H1 (cell line): ENCODE data around the gene ATOH8. TPM values are rescaled to one million over a fixed set of nuclear protein-coding genes. Genes with fewer than 3 reads are reported as not detected.

Experiments used
- CTCF ChIA-PET: fragments of 300-600 bp; sonication (Branson Sonifier 250); formaldehyde crosslinking; loops from one replicate; lab custom pipeline; 2021; ENCODE audit not compliant: partially characterized antibody; lab: Charles Lee
- POLR2A ChIA-PET: fragments of 300-600 bp; sonication (Branson Sonifier 250); formaldehyde crosslinking; loops from one replicate; lab custom pipeline; 2021; ENCODE audit warnings: inconsistent platforms; ENCODE audit not compliant: partially characterized antibody; lab: Charles Lee
- DNase-seq, 2 experiments: peaks; one replicate each; pipeline versions ENCODE4 v3.0.0 to v3.0.0-alpha.2; 2010 to 2022; ENCODE audit warnings: low spot score in 2 of 2, low read depth in 1 of 2, mixed read lengths in 1 of 2
- FAIRE-seq: peaks from 2 replicates; lab custom pipeline; 2011; peaks lifted over from hg19 to GRCh38; lab: Jason Lieb, UNC
- H2AFZ ChIP-seq: 2 replicates; pipeline ENCODE4 v1.8.1; 2012; ENCODE audit warnings: low read length, inconsistent platforms
- H2AK5ac ChIP-seq: 2 replicates; pipeline ENCODE4 v1.6.1; 2013; ENCODE audit warnings: low read depth, low read length
- H2BK120ac ChIP-seq: replicated peaks from 2 replicates; pipeline ENCODE3; 2013; ENCODE audit warnings: low read depth, low read length, inconsistent platforms
- H2BK12ac ChIP-seq: 2 replicates; pipeline ENCODE4 v1.6.1; 2013; ENCODE audit warnings: low read depth, low read length
- H2BK15ac ChIP-seq: 2 replicates; pipeline ENCODE4 v1.6.1; 2013; ENCODE audit warnings: low read length
- H2BK20ac ChIP-seq: 2 replicates; pipeline ENCODE4 v1.6.1; 2013; ENCODE audit warnings: low read length
- H2BK5ac ChIP-seq: 2 replicates; pipeline ENCODE4 v1.6.1; 2013; ENCODE audit warnings: low read depth, low read length
- H3K14ac ChIP-seq: 2 replicates; pipeline ENCODE4 v1.6.1; 2013; ENCODE audit warnings: inconsistent platforms; ENCODE audit not compliant: insufficient read length
- H3K18ac ChIP-seq: 2 replicates; pipeline ENCODE4 v1.6.1; 2013; ENCODE audit warnings: low read length; ENCODE audit errors: extremely low read depth
- H3K23ac ChIP-seq: 2 replicates; pipeline ENCODE4 v1.6.1; 2013; ENCODE audit warnings: inconsistent platforms; ENCODE audit not compliant: insufficient read length
- H3K23me2 ChIP-seq: 2 replicates; pipeline ENCODE4 v1.6.1; 2013; ENCODE audit warnings: low read depth, low read length
- H3K27ac ChIP-seq: 2 replicates; pipeline ENCODE4 v1.6.1; 2011; ENCODE audit warnings: low read depth, low read length, inconsistent platforms
- H3K27me3 ChIP-seq, 4 experiments: replicated peaks in 1 of 4; 1 replicate in 1 of 4; 2 replicates in 3 of 4; pipeline versions ENCODE4 v1.6.1 to v1.8.1; 2011 to 2013; ENCODE audit warnings: low read length in 3 of 4, mild to moderate bottlenecking in 3 of 4, inconsistent platforms in 2 of 4, mixed read lengths in 2 of 4, moderate library complexity in 1 of 4; ENCODE audit not compliant: control insufficient read depth in 3 of 4, insufficient read depth in 3 of 4; ENCODE audit errors: extremely low read depth in 1 of 4
- H3K36me3 ChIP-seq, 4 experiments: 2 replicates each; pipeline versions ENCODE4 v1.6.1 to v1.8.1; 2011 to 2013; ENCODE audit warnings: mild to moderate bottlenecking in 4 of 4, low read length in 3 of 4, moderate library complexity in 2 of 4, control low read depth in 1 of 4, inconsistent platforms in 1 of 4; ENCODE audit not compliant: insufficient read depth in 4 of 4, control insufficient read depth in 2 of 4
- H3K4ac ChIP-seq: replicated peaks from 2 replicates; pipeline ENCODE3; 2013; ENCODE audit warnings: low read length, low read depth, mixed read lengths, inconsistent platforms; ENCODE audit not compliant: insufficient read length
- H3K4me1 ChIP-seq, 4 experiments: replicated peaks in 1 of 4; 1 replicate in 1 of 4; 2 replicates in 3 of 4; pipeline versions ENCODE4 v1.6.1 to v1.8.1; 2011 to 2013; ENCODE audit warnings: low read length in 3 of 4, inconsistent platforms in 2 of 4, mixed read lengths in 1 of 4; ENCODE audit not compliant: insufficient read depth in 4 of 4, control insufficient read depth in 3 of 4
- H3K4me2 ChIP-seq, 2 experiments: 2 replicates each; pipeline versions ENCODE4 v1.6.1 to v1.8.1; 2011 to 2013; ENCODE audit warnings: low read depth in 2 of 2, low read length in 2 of 2, control low read depth in 1 of 2, inconsistent platforms in 1 of 2, mild to moderate bottlenecking in 1 of 2; ENCODE audit not compliant: insufficient read depth in 1 of 2
- H3K4me3 ChIP-seq, 4 experiments: fragments of 200-600, 300-600 bp in 1 of 4; sonication (generic), shearing (Covaris generic), sonication (Bioruptor Twin) in 1 of 4; 2 replicates each; pipeline versions ENCODE4 v1.5.1 to v1.8.1; 2011 to 2016; ENCODE audit warnings: low read length in 4 of 4, low read depth in 3 of 4, control low read depth in 2 of 4, inconsistent platforms in 2 of 4, mild to moderate bottlenecking in 2 of 4, mixed read lengths in 1 of 4, moderate library complexity in 1 of 4; ENCODE audit not compliant: insufficient read depth in 2 of 4; ENCODE audit errors: extremely low read depth in 1 of 4
- H3K56ac ChIP-seq: replicated peaks from 2 replicates; pipeline ENCODE3; 2013; ENCODE audit warnings: low read depth, mild to moderate bottlenecking, mixed read lengths, low read length, inconsistent platforms; ENCODE audit not compliant: insufficient read length
- H3K79me1 ChIP-seq: 2 replicates; pipeline ENCODE4 v1.6.1; 2013; ENCODE audit warnings: low read depth, low read length, control low read depth
- H3K79me2 ChIP-seq, 2 experiments: 2 replicates each; pipeline versions ENCODE4 v1.6.1 to v1.8.1; 2012 to 2013; ENCODE audit warnings: low read length in 2 of 2, mild to moderate bottlenecking in 2 of 2, inconsistent platforms in 1 of 2; ENCODE audit not compliant: insufficient read depth in 2 of 2, control insufficient read depth in 1 of 2
- H3K9ac ChIP-seq, 4 experiments: replicated peaks in 1 of 4; 1 replicate in 1 of 4; 2 replicates in 3 of 4; pipeline versions ENCODE4 v1.6.1 to v1.8.1; 2011 to 2013; ENCODE audit warnings: low read depth in 3 of 4, low read length in 3 of 4, control low read depth in 2 of 4, mild to moderate bottlenecking in 2 of 4, moderate library complexity in 2 of 4, inconsistent platforms in 1 of 4; ENCODE audit errors: extremely low read depth in 1 of 4
- H3K9me3 ChIP-seq, 2 experiments: 2 replicates each; pipeline versions ENCODE4 v1.6.1 to v1.8.1; 2012 to 2013; ENCODE audit warnings: mild to moderate bottlenecking in 2 of 2, moderate library complexity in 2 of 2, control low read depth in 1 of 2, inconsistent platforms in 1 of 2, low read depth in 1 of 2, low read length in 1 of 2, mixed read lengths in 1 of 2; ENCODE audit not compliant: insufficient read depth in 2 of 2
- H4K20me1 ChIP-seq, 2 experiments: replicated peaks in 1 of 2; 2 replicates each; pipeline versions ENCODE3 to v1.8.1; 2011 to 2013; ENCODE audit warnings: inconsistent platforms in 2 of 2, low read length in 2 of 2, mild to moderate bottlenecking in 1 of 2; ENCODE audit not compliant: insufficient read depth in 2 of 2, control insufficient read depth in 1 of 2
- H4K5ac ChIP-seq: 2 replicates; pipeline ENCODE4 v1.6.1; 2013; ENCODE audit warnings: low read length, low read depth, mixed read lengths, inconsistent platforms; ENCODE audit not compliant: insufficient read length
- H4K8ac ChIP-seq: 2 replicates; pipeline ENCODE4 v1.8.0; 2013; ENCODE audit warnings: mild to moderate bottlenecking, moderate library complexity, low read length, inconsistent platforms; ENCODE audit not compliant: insufficient read depth; ENCODE audit errors: extremely low read depth
- H4K91ac ChIP-seq: replicated peaks from 2 replicates; pipeline ENCODE3; 2013; ENCODE audit warnings: low read length, mixed read lengths, inconsistent platforms; ENCODE audit not compliant: insufficient read length
- CTBP2 ChIP-seq: IDR thresholded peaks from 2 replicates; pipeline ENCODE4 v1.7.0; 2011; ENCODE audit warnings: borderline replicate concordance, mild to moderate bottlenecking, moderate library complexity, mixed read lengths, low read length; ENCODE audit not compliant: insufficient read depth, insufficient read length
- GABPA ChIP-seq: IDR thresholded peaks from 2 replicates; pipeline ENCODE4 v1.6.1; 2011; ENCODE audit warnings: mild to moderate bottlenecking, low read length, moderate library complexity, borderline replicate concordance; ENCODE audit not compliant: insufficient read depth
- POLR2A ChIP-seq, 2 experiments: IDR thresholded peaks; 1 replicate in 1 of 2; 2 replicates in 1 of 2; pipeline ENCODE4 v1.6.1; 2011; ENCODE audit warnings: low read depth in 2 of 2, low read length in 2 of 2, mild to moderate bottlenecking in 2 of 2; ENCODE audit errors: control extremely low read depth in 1 of 2
- POLR2AphosphoS5 ChIP-seq: IDR thresholded peaks from 2 replicates; pipeline ENCODE4 v1.6.1; 2011; ENCODE audit warnings: low read depth, low read length
- SIN3A ChIP-seq, 2 experiments: IDR thresholded peaks in 1 of 2; conservative IDR thresholded peaks in 1 of 2; 2 replicates each; pipeline ENCODE4 v1.6.1; 2011 to 2012; ENCODE audit warnings: low read length in 2 of 2, improper control_type of control experiment in 1 of 2, low read depth in 1 of 2, mild to moderate bottlenecking in 1 of 2
- SIRT6 ChIP-seq: IDR thresholded peaks from one replicate; pipeline ENCODE4 v1.7.1; 2012; ENCODE audit warnings: low read length, inconsistent platforms
- TBP ChIP-seq: IDR thresholded peaks from 2 replicates; pipeline ENCODE4 v1.6.1; 2011; ENCODE audit warnings: low read depth, low read length, improper control_type of control experiment
- whole genome bisulfite sequencing, 2 experiments: shearing (Covaris generic) in 1 of 2; methylation state at CpG; one replicate each; pipeline versions ENCODE4 v1.1.6 to v1.1.7; 2013 to 2015; ENCODE audit warnings: low lambda C conversion rate in 2 of 2, mixed read lengths in 2 of 2, inconsistent platforms in 1 of 2, low coverage in 1 of 2, missing lambda C conversion rate in 1 of 2; ENCODE audit not compliant: insufficient replicate concordance in 2 of 2, insufficient coverage in 1 of 2, insufficient read length in 1 of 2; ENCODE audit errors: extremely low coverage in 1 of 2, missing lambda C conversion rate in 1 of 2; 5-methylcytosine and 5-hydroxymethylcytosine counted together
- polyA plus RNA-seq, 7 experiments: library from polyadenylated mRNA; depleted of rRNA in 3 of 7; stranded (reverse) in 5 of 7; unstranded in 2 of 7; fragments of >200 nt in 5 of 7; fragments of 200-250 nt in 2 of 7; gene quantifications; 1 replicate in 5 of 7; 2 replicates in 1 of 7; 4 replicates in 1 of 7; pipeline versions ENCODE4 v1.2.1 to v1.2.3, GENCODE V29; 2011 to 2013; ENCODE audit warnings: missing spikeins in 2 of 7, mixed read lengths in 2 of 7
- total RNA-seq: library from RNA; stranded (reverse); fragmentation: NEBNext Ultra II Directional; extraction: Animal tissue kit (Norgen Biotek cat#: 25700); gene quantifications from 2 replicates; pipeline ENCODE4 v1.2.1, GENCODE V29; 2021
- TF ChIP-seq, protein P1 (sequence below), 3 experiments: IDR thresholded peaks; 1 replicate in 2 of 3; 2 replicates in 1 of 3; pipeline versions ENCODE4 v1.5.1 to v1.6.1; 2011; ENCODE audit warnings: low read length in 3 of 3, mild to moderate bottlenecking in 3 of 3, inconsistent platforms in 2 of 3, low read depth in 1 of 3, moderate library complexity in 1 of 3; ENCODE audit not compliant: insufficient read depth in 1 of 3; ENCODE audit errors: control extremely low read depth in 1 of 3

ATOH8 gene
- total and polyA plus RNA-seq, 2 of the 8 experiments (the other 6 are each of a cell fraction or from before 2014, with no cell fraction given) = 0.50 to 0.53 TPM

DNA sequence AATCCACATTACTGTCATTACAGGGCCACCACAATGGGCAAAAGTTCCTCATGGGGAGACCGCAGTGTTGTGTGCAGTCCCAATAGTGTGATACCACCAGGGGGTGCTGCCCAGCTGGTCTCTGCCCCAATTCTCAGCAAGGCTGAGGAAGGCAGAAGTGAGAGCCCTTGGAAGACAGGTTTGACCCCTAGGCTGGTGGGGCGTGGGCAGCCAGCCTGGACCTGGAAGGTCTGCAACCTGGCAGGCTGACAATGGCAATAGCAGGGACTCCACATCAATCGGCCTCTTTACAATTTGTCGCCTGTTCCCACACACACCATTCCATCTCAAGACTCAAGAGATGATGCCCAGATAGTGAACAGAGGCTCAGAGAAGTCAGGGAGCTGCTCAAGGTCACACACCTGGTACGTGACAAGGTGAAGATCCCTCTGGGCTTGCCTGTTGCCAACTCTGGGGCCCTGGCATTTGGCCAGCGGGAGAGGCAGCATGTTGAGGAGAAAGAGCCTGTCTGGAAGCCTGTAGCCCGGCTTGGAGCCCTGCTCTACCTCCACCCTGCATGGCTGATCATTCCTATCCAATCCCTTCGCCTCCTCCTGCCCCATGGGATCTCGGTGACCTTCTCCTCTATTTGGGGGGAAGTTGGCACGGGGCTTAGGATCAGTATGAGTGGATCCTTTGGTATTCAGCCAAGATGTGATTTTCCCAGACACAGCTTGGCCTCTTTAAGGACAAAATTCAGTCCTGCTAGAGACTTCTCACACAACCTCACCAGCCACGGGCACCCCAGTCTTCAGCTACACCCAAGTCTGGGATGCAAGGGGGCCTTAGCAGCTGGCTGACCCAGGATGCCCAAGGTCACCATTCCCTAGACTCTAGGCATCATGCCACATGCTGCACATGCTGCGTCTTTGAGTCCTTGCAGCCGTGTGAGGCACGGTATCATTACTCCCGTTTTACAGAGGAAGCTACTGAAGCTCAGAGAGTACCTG lies 2.9 kb upstream of the ATOH8 start:
- H2BK20ac ChIP-seq = no peak overlapping the region; the same call in 1 of the 2 replicates
- peak overlapping the region; percentile 77; the same call in 1 of the 2 replicates for H2BK15ac ChIP-seq
- H3K27me3 ChIP-seq = peaks cover 39 to 57% (median 49%) of the 10 kb centered on the region in 4 experiments
- H3K4ac ChIP-seq = no peak overlapping the region
- no peak overlapping the region for H3K9ac ChIP-seq
- H3K4me3 ChIP-seq = no peak overlapping the region
- H3K36me3 ChIP-seq = no peaks in the 10 kb centered on the region
- no peak overlapping the region for H3K23ac ChIP-seq
- no peak overlapping the region for H3K18ac ChIP-seq
- ChIA-PET POLR2A (interaction anchor here (0.8 to 2.3 kb wide), 6 partner anchors 9 to 64 kb away, joined by 3 to 6 read pairs (median 4); no protein-coding TSS in a partner anchor), CTCF (interaction anchor here (0.5 to 47.8 kb wide), 23 partner anchors 13 to 286 kb away, joined by 3 to 986 read pairs (median 4); no protein-coding TSS in a partner anchor)
- peaks cover 0 to 10% (median 8%) of the 10 kb centered on the region in 4 experiments; a peak in 5 of 7 replicates for H3K4me1 ChIP-seq
- H4K91ac ChIP-seq = no peak overlapping the region
- H2BK120ac ChIP-seq = no peak overlapping the region
- DNase-seq = peak; percentile 25 to 83
- peaks cover 18% of the 10 kb centered on the region for H3K23me2 ChIP-seq
- H2AFZ ChIP-seq = no peak overlapping the region
- no peaks in the 10 kb centered on the region for H3K79me1 ChIP-seq
- no peak overlapping the region for H4K5ac ChIP-seq
- peaks cover 0 to 3% of the 10 kb centered on the region in 2 experiments for H4K20me1 ChIP-seq
- no peaks in the 10 kb centered on the region for H3K79me2 ChIP-seq
- WGBS, 2 experiments = 75% methylated on average over 15 of the region's 15 CpGs; no CpG with 5 or more reads in 1 of the 2 experiments
- H3K4me2 ChIP-seq = no peak overlapping the region
- no peak overlapping the region for H3K27ac ChIP-seq
- peak; percentile 91 for FAIRE-seq
- no peak overlapping the region for H2AK5ac ChIP-seq
- peak overlapping the region; percentile 71; the same call in 1 of the 2 replicates for H2BK12ac ChIP-seq
- no peak overlapping the region for H3K14ac ChIP-seq
- no peak overlapping the region for H2BK5ac ChIP-seq
- no peak overlapping the region for H3K56ac ChIP-seq
- H3K9me3 ChIP-seq = no peaks in the 10 kb centered on the region
- H4K8ac ChIP-seq = no peak overlapping the region
- TF ChIP-seq SIN3A (conservative IDR thresholded peaks at IDR 0.05 in 1 of 2, IDR thresholded peaks at IDR 0.05 in 1 of 2; ENCODE audit: low read depth in 1 of 2, low read length in 2 of 2) (no peak), CTBP2 (no peak), POLR2AphosphoS5 (no peak), SIRT6 (no peak), POLR2A (IDR thresholded peaks at IDR 0.05; ENCODE audit: control extremely low read depth in 1 of 2, low read depth in 2 of 2, low read length in 2 of 2) (no peak), GABPA (peak; percentile 32; the same call in 1 of the 2 replicates), TBP (no peak)
- TF ChIP-seq, protein P1, sequence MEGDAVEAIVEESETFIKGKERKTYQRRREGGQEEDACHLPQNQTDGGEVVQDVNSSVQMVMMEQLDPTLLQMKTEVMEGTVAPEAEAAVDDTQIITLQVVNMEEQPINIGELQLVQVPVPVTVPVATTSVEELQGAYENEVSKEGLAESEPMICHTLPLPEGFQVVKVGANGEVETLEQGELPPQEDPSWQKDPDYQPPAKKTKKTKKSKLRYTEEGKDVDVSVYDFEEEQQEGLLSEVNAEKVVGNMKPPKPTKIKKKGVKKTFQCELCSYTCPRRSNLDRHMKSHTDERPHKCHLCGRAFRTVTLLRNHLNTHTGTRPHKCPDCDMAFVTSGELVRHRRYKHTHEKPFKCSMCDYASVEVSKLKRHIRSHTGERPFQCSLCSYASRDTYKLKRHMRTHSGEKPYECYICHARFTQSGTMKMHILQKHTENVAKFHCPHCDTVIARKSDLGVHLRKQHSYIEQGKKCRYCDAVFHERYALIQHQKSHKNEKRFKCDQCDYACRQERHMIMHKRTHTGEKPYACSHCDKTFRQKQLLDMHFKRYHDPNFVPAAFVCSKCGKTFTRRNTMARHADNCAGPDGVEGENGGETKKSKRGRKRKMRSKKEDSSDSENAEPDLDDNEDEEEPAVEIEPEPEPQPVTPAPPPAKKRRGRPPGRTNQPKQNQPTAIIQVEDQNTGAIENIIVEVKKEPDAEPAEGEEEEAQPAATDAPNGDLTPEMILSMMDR (IDR thresholded peaks at IDR 0.05; ENCODE audit: control extremely low read depth in 1 of 3, insufficient read depth in 1 of 3, low read depth in 1 of 3, low read length in 3 of 3) = peak in 2 of 3 experiments; percentile 91 to 93; a peak in 3 of 4 replicates
